Measurements from ENCODE around the gene IFNL2.

Gene IFNL2

DNA sequence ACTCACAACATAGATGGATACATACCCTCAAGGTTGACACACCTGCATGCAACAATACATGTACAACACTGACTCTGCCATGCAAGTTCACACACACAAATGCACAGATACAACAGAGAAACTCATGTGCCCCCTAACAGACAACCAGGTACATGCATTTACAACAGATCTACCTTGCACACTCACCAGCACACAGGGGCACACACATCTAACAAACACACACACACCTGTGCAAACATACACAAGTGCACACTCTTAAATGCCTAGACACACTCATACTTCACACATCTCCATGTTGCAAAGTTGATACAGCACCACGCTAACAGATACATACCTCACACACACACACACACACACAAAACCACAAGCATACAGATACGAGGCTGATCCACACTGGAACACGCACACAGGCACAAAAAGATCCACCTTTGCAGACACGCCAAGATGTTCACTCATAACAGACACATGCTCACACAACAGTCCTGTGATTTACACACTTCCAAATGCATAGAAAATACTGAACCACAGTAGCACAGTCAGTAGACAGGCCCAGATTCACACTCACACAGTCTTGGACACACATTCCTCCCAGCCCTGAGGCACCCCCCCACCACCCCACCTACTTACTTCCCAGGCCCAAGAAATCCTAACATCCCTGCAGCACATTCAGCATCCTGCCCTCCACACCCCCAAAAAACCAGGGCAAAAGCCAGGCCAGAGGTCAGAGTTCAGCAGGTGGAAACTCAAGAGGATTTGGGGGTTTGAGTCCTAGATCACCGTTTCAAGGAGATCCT lies 51.1 kb downstream of the IFNL2 start:
- DNase-seq, result no peak
